ENCODE results near the gene NEUROD1. TPM values are rescaled to one million over a fixed set of nuclear protein-coding genes. Genes with fewer than 3 reads are reported as not detected.

Gene NEUROD1
- total RNA-seq, 2 experiments from 2014 or later = not detected

Other genes with a start within 250 kb of the NEUROD1 start
- 10 to 100 TPM; 61.6 to 64.5 TPM for gene ITGA4, start 223.1 kb downstream of the NEUROD1 start, total RNA-seq
- under 1 TPM; 0.11 to 0.20 TPM for gene CERKL, start 23.4 kb downstream of the NEUROD1 start, total RNA-seq
- gene ITPRID2, start 211.2 kb upstream of the NEUROD1 start, total RNA-seq = 10 to 100 TPM; 42.5 to 50.8 TPM